ENCODE results near the gene RAPGEF6. TPM values are rescaled to one million over a fixed set of nuclear protein-coding genes. Genes with fewer than 3 reads are reported as not detected.

Gene RAPGEF6
- total and polyA plus RNA-seq, 12 donors: 2.5 to 33.8 (median 14.4) TPM

DNA sequence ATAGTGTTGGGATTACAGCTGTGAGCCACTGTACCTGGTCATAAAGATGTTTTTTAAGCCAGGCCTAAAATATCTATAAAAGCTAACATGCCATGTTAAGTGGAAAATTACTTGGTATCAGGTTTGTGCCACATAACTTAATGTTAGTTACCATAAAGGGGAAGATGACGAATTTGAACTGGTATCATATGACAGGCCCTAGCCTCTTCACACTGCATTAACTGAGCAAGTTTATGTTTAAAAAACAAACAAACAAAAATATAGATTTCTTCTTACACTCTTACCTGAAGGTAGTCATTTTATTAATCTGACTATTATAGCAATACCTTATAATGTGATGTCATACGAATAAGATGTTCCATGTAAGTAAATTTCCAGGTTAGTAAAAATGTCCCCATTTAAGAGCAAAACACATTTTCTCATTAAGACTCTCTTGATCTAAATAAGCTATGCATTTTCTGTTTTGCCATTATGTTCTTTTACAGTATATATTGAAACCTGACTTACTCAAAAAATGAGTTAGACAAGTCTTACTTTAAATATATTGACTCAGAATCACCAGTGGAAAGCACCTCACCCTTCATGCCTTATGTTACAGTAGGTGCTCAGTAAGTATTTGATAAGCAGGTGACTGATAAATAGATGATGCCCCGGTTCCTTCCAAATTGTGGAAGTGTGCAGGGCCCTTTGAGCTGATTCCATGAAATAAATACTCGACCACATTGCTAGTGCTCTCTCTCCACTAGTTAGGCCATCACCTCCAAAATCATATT is 245.7 kb downstream of the RAPGEF6 start:
- intact Hi-C loops (cut with DNase I): no loop called here
- H3K4me3 ChIP-seq: no peak overlapping the region
- TF ChIP-seq POLR2A (IDR thresholded peaks at IDR 0.05): no peak
- TF ChIP-seq, protein P1, sequence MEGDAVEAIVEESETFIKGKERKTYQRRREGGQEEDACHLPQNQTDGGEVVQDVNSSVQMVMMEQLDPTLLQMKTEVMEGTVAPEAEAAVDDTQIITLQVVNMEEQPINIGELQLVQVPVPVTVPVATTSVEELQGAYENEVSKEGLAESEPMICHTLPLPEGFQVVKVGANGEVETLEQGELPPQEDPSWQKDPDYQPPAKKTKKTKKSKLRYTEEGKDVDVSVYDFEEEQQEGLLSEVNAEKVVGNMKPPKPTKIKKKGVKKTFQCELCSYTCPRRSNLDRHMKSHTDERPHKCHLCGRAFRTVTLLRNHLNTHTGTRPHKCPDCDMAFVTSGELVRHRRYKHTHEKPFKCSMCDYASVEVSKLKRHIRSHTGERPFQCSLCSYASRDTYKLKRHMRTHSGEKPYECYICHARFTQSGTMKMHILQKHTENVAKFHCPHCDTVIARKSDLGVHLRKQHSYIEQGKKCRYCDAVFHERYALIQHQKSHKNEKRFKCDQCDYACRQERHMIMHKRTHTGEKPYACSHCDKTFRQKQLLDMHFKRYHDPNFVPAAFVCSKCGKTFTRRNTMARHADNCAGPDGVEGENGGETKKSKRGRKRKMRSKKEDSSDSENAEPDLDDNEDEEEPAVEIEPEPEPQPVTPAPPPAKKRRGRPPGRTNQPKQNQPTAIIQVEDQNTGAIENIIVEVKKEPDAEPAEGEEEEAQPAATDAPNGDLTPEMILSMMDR (IDR thresholded peaks at IDR 0.05): no peak
- H3K9me3 ChIP-seq (replicated peaks in 1 of 3): no peaks in the 10 kb centered on the region
- no peaks in the 10 kb centered on the region for H3K4me1 ChIP-seq (replicated peaks in 1 of 2)
- 85 to 90% (median 88%) methylated on average over 4 of the region's 4 CpGs for WGBS, 4 donors
- no peak overlapping the region for H3K27ac ChIP-seq
- no peak for DNase-seq
- no peaks in the 10 kb centered on the region for H3K36me3 ChIP-seq (replicated peaks in 1 of 2)
- H3K27me3 ChIP-seq: no peaks in the 10 kb centered on the region

DNA sequence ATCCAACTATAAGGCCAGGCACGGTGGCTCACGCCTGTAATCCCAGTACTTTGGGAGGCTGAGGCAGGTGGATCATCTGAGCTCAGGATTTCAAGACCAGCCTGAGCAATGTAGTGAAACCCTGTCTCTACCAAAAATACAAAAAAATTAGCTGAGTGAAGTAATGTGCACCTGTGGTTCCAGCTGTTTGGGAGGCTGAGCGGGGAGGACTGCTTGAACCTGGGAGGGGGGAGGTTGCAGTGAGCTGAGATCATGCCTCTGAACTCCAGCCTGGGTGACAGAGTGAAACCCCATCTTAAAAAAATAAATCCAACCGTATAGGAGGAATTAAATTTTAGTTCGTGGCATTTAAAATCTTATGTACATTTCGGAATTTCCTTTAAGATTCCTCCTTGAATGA is 247.8 kb downstream of the RAPGEF6 start:
- DNase-seq: no peak
- H3K4me1 ChIP-seq (replicated peaks in 1 of 2): peaks cover 0 to 4% of the 10 kb centered on the region in 2 donors
- WGBS, 4 donors: 93 to 95% (median 94%) methylated on average over 6 of the region's 6 CpGs
- no peak overlapping the region for H3K27ac ChIP-seq
- H3K9me3 ChIP-seq (replicated peaks in 1 of 3): no peaks in the 10 kb centered on the region
- intact Hi-C loops (cut with DNase I): no loop called here
- H3K27me3 ChIP-seq: no peaks in the 10 kb centered on the region
- H3K36me3 ChIP-seq (replicated peaks in 1 of 2): no peaks in the 10 kb centered on the region
- no peak overlapping the region for H3K4me3 ChIP-seq
- TF ChIP-seq POLR2A (IDR thresholded peaks at IDR 0.05): no peak
- TF ChIP-seq, protein P1 (IDR thresholded peaks at IDR 0.05): no peak

DNA sequence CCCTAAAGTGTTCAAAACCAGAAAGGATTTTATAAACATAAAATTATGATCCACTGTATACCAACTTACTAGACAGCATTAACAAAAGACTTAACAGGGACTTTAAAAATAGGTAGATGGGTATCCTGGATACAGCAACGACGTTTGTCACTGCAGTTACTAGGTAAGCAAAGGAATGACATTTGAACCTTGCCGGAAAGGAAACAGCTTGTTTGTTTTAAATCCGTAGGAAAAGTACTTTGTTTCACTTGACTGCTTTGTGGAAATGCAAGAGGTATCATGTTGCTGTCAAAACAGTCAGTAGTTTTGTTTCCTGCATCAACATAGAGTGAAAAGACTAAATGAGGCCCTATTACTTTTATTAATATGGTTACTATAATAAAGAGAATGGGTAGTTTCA is 248.2 kb downstream of the RAPGEF6 start:
- Histone ChIP-seq H3K9me3 (replicated peaks in 1 of 3) (no peaks in the 10 kb centered on the region), H3K36me3 (replicated peaks in 1 of 2) (no peaks in the 10 kb centered on the region), H3K27ac (peak overlapping the region in 1 of 5 donors; percentile 13), H3K4me1 (replicated peaks in 1 of 2) (peaks cover 0 to 6% of the 10 kb centered on the region in 2 donors), H3K4me3 (no peak overlapping the region), H3K27me3 (no peaks in the 10 kb centered on the region)
- no peak for TF ChIP-seq POLR2A (IDR thresholded peaks at IDR 0.05)
- TF ChIP-seq, protein P1 (IDR thresholded peaks at IDR 0.05): no peak
- DNase-seq: no peak
- WGBS, 4 donors: 50 to 67% (median 59%) methylated on average over 4 of the region's 4 CpGs
- intact Hi-C loops (cut with DNase I): no loop called here

DNA sequence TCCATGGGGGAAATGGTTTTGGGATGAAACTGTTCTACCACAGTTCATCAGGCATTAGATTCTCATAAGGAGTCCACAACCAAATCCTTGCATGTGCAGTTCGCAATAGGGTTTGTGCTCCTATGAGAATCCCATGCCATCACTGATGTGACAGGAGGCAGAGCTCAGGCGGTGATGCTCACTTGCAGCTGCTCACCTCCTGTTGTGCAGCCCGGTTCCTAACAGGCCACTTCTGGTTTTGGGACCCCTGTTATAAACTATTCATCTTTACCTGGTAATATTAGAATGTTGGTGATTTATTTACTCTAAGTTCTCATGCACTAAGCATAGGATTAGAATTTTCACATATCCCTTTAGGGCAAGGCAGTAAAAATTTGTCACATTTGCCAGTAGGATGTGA is 248.9 kb downstream of the RAPGEF6 start:
- 94 to 99% (median 96%) methylated on average over 3 of the region's 3 CpGs for WGBS, 4 donors
- H3K9me3 ChIP-seq (replicated peaks in 1 of 3): no peaks in the 10 kb centered on the region
- DNase-seq: no peak
- intact Hi-C loops (cut with DNase I): no loop called here
- H3K36me3 ChIP-seq (replicated peaks in 1 of 2): no peaks in the 10 kb centered on the region
- peaks cover 0 to 6% of the 10 kb centered on the region in 2 donors for H3K4me1 ChIP-seq (replicated peaks in 1 of 2)
- H3K27ac ChIP-seq: peak overlapping the region in 1 of 5 donors; percentile 13
- no peaks in the 10 kb centered on the region for H3K27me3 ChIP-seq
- no peak for TF ChIP-seq POLR2A (IDR thresholded peaks at IDR 0.05)
- TF ChIP-seq, protein P1 (IDR thresholded peaks at IDR 0.05): no peak
- H3K4me3 ChIP-seq: no peak overlapping the region

Data from adrenal gland (tissue), 12 donors.